Measurements from ENCODE around the gene B3GNT8.

DNA sequence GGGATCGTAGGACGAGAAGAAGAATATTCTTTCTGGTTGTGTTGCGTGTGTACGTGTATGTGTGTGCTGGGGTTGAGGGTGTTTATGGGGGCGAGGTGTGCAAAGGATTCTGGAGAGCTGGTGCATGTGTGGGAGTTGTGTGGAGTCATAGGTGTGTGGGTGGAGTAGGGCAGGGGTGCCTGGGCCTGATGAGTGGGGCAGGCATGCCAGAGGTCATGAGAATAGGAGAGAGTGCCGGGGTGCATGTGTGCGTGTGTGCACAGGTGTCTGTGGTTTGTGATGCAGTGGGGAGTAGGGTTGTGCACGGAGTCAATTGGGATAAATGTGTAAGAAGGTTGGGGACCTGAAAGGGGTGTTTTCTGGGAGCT, 50.2 kb downstream of the B3GNT8 start:
- no peak for TF ChIP-seq TCF7L2 (IDR thresholded peaks at IDR 0.05; ENCODE audit: borderline replicate concordance, extremely low read depth, insufficient read depth, insufficient read length)
- TF ChIP-seq ELF1 (IDR thresholded peaks at IDR 0.05; ENCODE audit: borderline replicate concordance, low read depth): no peak
- no peak for TF ChIP-seq POLR2AphosphoS5 (IDR thresholded peaks at IDR 0.05; ENCODE audit: low read depth, low read length)

Data from HCT116 (cell line).